Germinal center (tissue), 1 donor: ENCODE data around the gene MACROH2A1.

Source experiments
- DNase-seq: peaks from one replicate; pipeline ENCODE4 v3.0.0; 2012; ENCODE audit warnings: mixed read lengths, low spot score

The MACROH2A1 gene

GRCh38 chr5:135353952-135354721 is 44.9 kb downstream of the MACROH2A1 start:
- DNase-seq: no peak

DNA sequence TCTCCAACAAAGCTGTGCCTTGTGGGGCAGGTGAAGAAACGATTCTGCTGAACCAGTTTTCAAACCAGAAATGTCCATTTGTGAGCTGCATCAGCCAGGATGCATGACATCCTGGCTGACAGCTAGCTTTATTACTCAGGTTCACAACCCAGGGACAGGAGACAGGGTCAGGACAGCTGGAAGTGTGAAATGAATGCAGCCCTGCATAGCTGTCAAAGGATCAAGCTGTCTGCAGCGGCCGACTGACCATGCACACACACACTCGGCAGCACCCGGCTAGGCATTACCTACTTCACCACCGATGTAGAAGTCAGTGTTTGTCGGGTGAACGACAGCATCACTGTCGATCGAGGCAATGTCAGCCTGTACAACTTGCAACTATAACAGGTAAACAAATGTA is 48.5 kb downstream of the MACROH2A1 start:
- DNase-seq: no peak

DNA sequence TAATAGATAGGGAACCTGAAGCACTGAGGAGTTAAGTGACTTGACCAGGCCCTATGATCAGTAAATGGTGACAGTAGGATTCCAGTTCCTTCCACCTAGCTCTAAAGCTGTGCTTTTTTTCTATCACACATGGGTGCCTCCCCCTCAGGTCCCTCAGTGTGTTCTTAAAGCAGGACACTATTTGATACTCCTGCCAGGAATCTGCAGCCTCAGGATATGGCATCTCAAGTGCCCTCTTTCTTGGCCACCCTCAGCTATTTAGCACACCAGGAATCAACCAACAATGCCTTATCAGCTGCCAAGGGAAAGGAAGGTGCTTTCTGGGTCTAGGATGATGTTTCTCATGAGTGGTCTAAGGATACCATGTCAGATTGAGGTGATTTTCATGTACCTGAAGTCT is 49.1 kb downstream of the MACROH2A1 start:
- no peak for DNase-seq

- no peak for DNase-seq
These were observed 49.6 kb downstream of the MACROH2A1 start for GRCh38 chr5:135349451-135349850.

DNA sequence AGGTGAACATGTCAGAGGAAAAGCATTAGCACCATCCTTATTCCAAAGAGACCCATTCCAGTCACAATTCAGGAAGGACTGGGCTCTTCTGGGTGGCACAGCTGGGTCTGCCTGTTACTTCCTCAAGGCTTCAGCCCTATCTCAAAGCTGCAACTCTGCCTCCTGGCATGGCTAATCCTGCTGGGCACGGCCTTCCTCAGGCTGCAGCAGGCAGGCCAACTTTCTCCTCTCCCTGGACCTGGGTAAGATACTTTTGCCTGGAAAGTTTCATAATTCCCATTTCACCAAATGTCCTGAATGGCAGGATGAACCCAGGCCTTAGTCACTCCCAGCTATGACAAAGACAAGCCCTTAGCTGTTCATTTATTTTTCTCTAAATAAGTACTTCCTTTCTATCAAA is 50.1 kb downstream of the MACROH2A1 start:
- no peak for DNase-seq

GRCh38 chr5:135347392-135347791 is 51.6 kb downstream of the MACROH2A1 start:
- DNase-seq: no peak

GRCh38 chr5:135345956-135346731 is 52.9 kb downstream of the MACROH2A1 start:
- DNase-seq: peak; percentile 41

- DNase-seq: no peak
These were observed 54.7 kb downstream of the MACROH2A1 start for GRCh38 chr5:135344349-135344748.

DNA sequence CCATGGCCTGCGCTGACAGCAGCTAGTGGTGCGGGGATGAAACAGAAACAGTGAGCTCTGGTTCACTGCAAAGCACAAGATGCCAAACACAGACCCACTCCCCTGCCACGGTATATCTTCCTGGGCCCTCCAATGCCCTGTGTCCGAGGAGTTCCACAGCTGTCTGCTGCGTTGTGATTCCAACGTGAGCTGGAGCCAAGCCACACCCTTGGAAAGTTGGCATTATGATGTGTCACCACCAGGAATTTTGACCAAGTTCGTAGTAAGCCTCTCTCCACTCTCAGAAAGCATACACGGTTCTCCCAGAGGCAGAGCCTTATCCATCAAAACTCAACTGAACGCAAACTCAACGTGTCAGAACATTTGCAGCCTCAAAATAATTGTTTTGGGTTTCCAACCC is 55.6 kb downstream of the MACROH2A1 start:
- no peak for DNase-seq

- no peak for DNase-seq
These were observed 56.5 kb downstream of the MACROH2A1 start for GRCh38 chr5:135342551-135342875.

- DNase-seq: no peak
These were observed 57.1 kb downstream of the MACROH2A1 start for GRCh38 chr5:135341696-135342550.

- no peak for DNase-seq
These were observed 57.9 kb downstream of the MACROH2A1 start for GRCh38 chr5:135341016-135341666.

GRCh38 chr5:135340568-135340967 is 58.5 kb downstream of the MACROH2A1 start:
- DNase-seq: no peak

GRCh38 chr5:135339623-135340022 is 59.4 kb downstream of the MACROH2A1 start:
- DNase-seq: no peak

DNA sequence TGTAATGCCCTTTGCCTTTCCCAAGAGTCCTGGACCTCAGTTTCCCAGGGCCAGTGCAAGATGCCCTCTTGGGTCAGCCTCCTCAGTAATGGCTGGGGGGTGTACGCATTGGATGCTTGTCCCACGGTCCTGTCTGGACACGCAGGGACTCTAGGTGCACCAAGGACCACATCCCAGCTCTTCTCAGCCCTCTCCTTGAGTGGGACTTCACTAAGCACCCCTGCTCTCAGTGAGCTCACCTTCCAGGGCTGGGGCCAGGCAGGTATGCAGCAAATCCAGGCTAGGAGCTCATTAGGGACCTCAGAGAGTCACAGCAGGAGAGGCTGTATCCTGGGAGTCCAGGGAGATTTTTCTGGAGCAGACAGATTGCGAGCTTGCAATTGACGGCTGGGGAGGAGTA is 59.8 kb downstream of the MACROH2A1 start:
- no peak for DNase-seq

GRCh38 chr5:135337064-135337463 is 62.0 kb downstream of the MACROH2A1 start:
- no peak for DNase-seq

- no peak for DNase-seq
These were observed 63.8 kb downstream of the MACROH2A1 start for GRCh38 chr5:135335031-135335828.

- no peak for DNase-seq
These were observed 65.1 kb downstream of the MACROH2A1 start for GRCh38 chr5:135333732-135334515.

DNA sequence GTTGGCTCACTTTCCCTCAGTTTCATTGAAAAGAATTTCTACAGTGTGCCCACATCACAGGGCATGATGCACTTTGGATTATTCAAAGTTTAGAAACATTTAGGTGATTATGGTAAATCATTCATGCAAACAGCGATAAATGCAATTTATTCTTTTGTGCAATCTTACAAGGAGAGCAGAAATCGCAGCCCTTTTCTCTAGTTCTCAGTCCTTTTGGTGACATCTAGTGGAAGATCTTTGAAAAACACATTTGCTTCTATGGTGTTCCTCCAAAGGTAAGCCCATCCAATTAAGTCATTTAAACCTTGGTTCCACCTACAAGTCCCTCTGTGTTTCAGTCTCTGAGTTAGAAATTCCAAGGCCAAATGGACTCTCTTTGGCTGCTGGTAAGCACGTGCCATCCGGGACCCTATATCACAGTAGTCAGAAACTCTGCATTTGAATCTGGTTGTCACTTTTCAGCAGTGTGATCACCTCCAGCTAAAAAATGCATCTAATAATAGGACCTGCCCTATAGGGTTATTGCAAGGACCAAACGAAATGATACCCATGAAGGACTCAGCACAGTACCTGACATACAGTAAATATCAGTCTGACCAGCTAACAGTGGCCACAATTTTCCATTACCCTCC is 66.4 kb downstream of the MACROH2A1 start:
- peak; percentile 63 for DNase-seq

- DNase-seq: no peak
These were observed 67.4 kb downstream of the MACROH2A1 start for GRCh38 chr5:135331612-135332011.
